Ishikawa (cell line): Measurements from ENCODE around the gene KCNG2.

Experiments
- CEBPB ChIP-seq: IDR thresholded peaks from 2 replicates; pipeline ENCODE4 v1.6.1; 2012
- CREB1 ChIP-seq: IDR thresholded peaks from 2 replicates; pipeline ENCODE4 v1.6.1; 2012; ENCODE audit warnings: low read depth
- EGR1 ChIP-seq: IDR thresholded peaks from 2 replicates; pipeline ENCODE4 v1.6.1; 2012
- EP300 ChIP-seq: IDR thresholded peaks from 2 replicates; pipeline ENCODE4 v1.6.1; 2012; ENCODE audit warnings: borderline replicate concordance
- FOXM1 ChIP-seq: IDR thresholded peaks from 2 replicates; pipeline ENCODE4 v1.6.1; 2012; ENCODE audit warnings: low read depth, borderline replicate concordance
- MAX ChIP-seq: IDR thresholded peaks from 2 replicates; pipeline ENCODE4 v1.6.1; 2012
- NFIC ChIP-seq: IDR thresholded peaks from 2 replicates; pipeline ENCODE4 v1.6.1; 2012
- RAD21 ChIP-seq: IDR thresholded peaks from 2 replicates; pipeline ENCODE4 v1.6.1; 2012; ENCODE audit warnings: low read depth
- REST ChIP-seq: IDR thresholded peaks from 2 replicates; pipeline ENCODE4 v1.6.1; 2012; ENCODE audit warnings: low read depth, mild to moderate bottlenecking
- TAF1 ChIP-seq: IDR thresholded peaks from 2 replicates; pipeline ENCODE4 v1.6.1; 2012; ENCODE audit warnings: low read depth, mild to moderate bottlenecking
- TCF12 ChIP-seq: IDR thresholded peaks from 2 replicates; pipeline ENCODE4 v1.6.1; 2012; ENCODE audit warnings: low read depth
- TEAD4 ChIP-seq: IDR thresholded peaks from 2 replicates; pipeline ENCODE4 v1.6.1; 2012
- USF1 ChIP-seq: IDR thresholded peaks from 2 replicates; pipeline ENCODE4 v1.6.1; 2012
- YY1 ChIP-seq: IDR thresholded peaks from 2 replicates; pipeline ENCODE4 v1.6.1; 2012; ENCODE audit warnings: low read depth
- ZBTB7A ChIP-seq: IDR thresholded peaks from 2 replicates; pipeline ENCODE4 v1.6.1; 2012; ENCODE audit warnings: low read depth

Gene KCNG2

GRCh38 chr18:79917853-79918614, 120.3 kb downstream of the KCNG2 start:
- no peak for TF ChIP-seq EP300

- TF ChIP-seq FOXM1 (no peak), MAX (no peak), CREB1 (no peak), NFIC (no peak), REST (no peak), CEBPB (no peak), YY1 (no peak), TEAD4 (no peak), EP300 (no peak), TCF12 (no peak), RAD21 (no peak), TAF1 (no peak), ZBTB7A (no peak)
These were observed 120.9 kb downstream of the KCNG2 start for GRCh38 chr18:79918615-79919011.

- no peak for TF ChIP-seq CEBPB
- no peak for TF ChIP-seq TAF1
- no peak for TF ChIP-seq REST
- TF ChIP-seq MAX = no peak
- no peak for TF ChIP-seq RAD21
- no peak for TF ChIP-seq YY1
- no peak for TF ChIP-seq USF1
- TF ChIP-seq EP300 = no peak
- no peak for TF ChIP-seq FOXM1
- TF ChIP-seq CREB1 = no peak
- TF ChIP-seq NFIC = no peak
- no peak for TF ChIP-seq TEAD4
- TF ChIP-seq ZBTB7A = no peak
- TF ChIP-seq TCF12 = no peak
- TF ChIP-seq EGR1 = no peak
These were observed 121.4 kb downstream of the KCNG2 start for GRCh38 chr18:79919089-79919488.

GRCh38 chr18:79921984-79922965, 124.5 kb downstream of the KCNG2 start:
- TF ChIP-seq CEBPB (no peak), EP300 (no peak), ZBTB7A (no peak), EGR1 (no peak), USF1 (no peak), RAD21 (no peak), CREB1 (no peak), YY1 (no peak)

GRCh38 chr18:79922971-79923411, 125.3 kb downstream of the KCNG2 start:
- no peak for TF ChIP-seq EP300
- TF ChIP-seq RAD21 = no peak
- TF ChIP-seq EGR1 = no peak
- TF ChIP-seq CEBPB = no peak
- TF ChIP-seq YY1 = no peak
- no peak for TF ChIP-seq USF1
- TF ChIP-seq TCF12 = no peak
- no peak for TF ChIP-seq FOXM1
- no peak for TF ChIP-seq CREB1
- TF ChIP-seq TAF1 = no peak
- TF ChIP-seq ZBTB7A = no peak
- no peak for TF ChIP-seq MAX
- TF ChIP-seq REST = no peak
- no peak for TF ChIP-seq TEAD4
- no peak for TF ChIP-seq NFIC
